IgD-negative memory B cell (primary cell): ENCODE measurements around the gene NSUN6. TPM values are rescaled to one million over a fixed set of nuclear protein-coding genes. Genes with fewer than 3 reads are reported as not detected.

ENCODE experiments used
- polyA plus RNA-seq: library from polyadenylated mRNA; unstranded; fragments of 300-500 nt; fragmentation: Illumina TruSeq; gene quantifications from one replicate; pipeline ENCODE4 v1.2.3, GENCODE V29; 2021

NSUN6 gene
- polyA plus RNA-seq, 1 donor from 2014 or later, result 8.6 TPM

Other genes with a start within 250 kb of the NSUN6 start
- gene ARL5B, start 7.8 kb upstream of the NSUN6 start, polyA plus RNA-seq, result 1.6 TPM